Kidney epithelial cell (primary cell): ENCODE data around the gene CTSL. TPM values are rescaled to one million over a fixed set of nuclear protein-coding genes. Genes with fewer than 3 reads are reported as not detected.

Experiments used
- DNase-seq: peaks from one replicate; pipeline ENCODE4 v3.0.0-alpha.2; 2010; ENCODE audit warnings: low read depth
- H3K27me3 ChIP-seq: 2 replicates; pipeline ENCODE4 v1.6.0; 2011; ENCODE audit warnings: low read length; ENCODE audit not compliant: control insufficient read depth, insufficient read depth
- H3K36me3 ChIP-seq: 2 replicates; pipeline ENCODE4 v1.5.1; 2011; ENCODE audit warnings: low read length; ENCODE audit not compliant: control insufficient read depth, insufficient read depth
- H3K4me3 ChIP-seq: 2 replicates; pipeline ENCODE4 v1.5.1; 2011; ENCODE audit warnings: low read depth, mild to moderate bottlenecking, control low read depth, low read length
- CTCF ChIP-seq: IDR thresholded peaks from 2 replicates; pipeline ENCODE4 v1.5.1; 2011; ENCODE audit warnings: mild to moderate bottlenecking, moderate library complexity, low read length, control low read depth, inconsistent platforms; ENCODE audit not compliant: insufficient read depth, poor library complexity, severe bottlenecking
- total RNA-seq: library from RNA; depleted of rRNA; stranded (reverse); fragments of >200 nt; gene quantifications from 2 replicates; pipeline ENCODE4 v1.2.3, GENCODE V29; 2015

The CTSL gene
- total RNA-seq, 1 donor from 2014 or later, result 117 TPM

GRCh38 chr9:87685441-87685840 lies 40.5 kb upstream of the CTSL start:
- Histone ChIP-seq H3K27me3 (no peaks in the 10 kb centered on the region), H3K4me3 (no peak overlapping the region), H3K36me3 (peaks cover 1% of the 10 kb centered on the region)
- no peak for TF ChIP-seq CTCF
- no peak for DNase-seq

- no peak for TF ChIP-seq CTCF
- Histone ChIP-seq H3K27me3 (no peaks in the 10 kb centered on the region), H3K36me3 (peaks cover 1% of the 10 kb centered on the region), H3K4me3 (no peak overlapping the region)
- DNase-seq, result no peak
Observed at GRCh38 chr9:87685871-87686519, 39.9 kb upstream of the CTSL start.

- H3K36me3 ChIP-seq, result no peaks in the 10 kb centered on the region
- no peak overlapping the region for H3K4me3 ChIP-seq
- no peak for DNase-seq
- no peak for TF ChIP-seq CTCF
- H3K27me3 ChIP-seq, result no peaks in the 10 kb centered on the region
Observed at GRCh38 chr9:87686520-87687090, 39.3 kb upstream of the CTSL start.

GRCh38 chr9:87687207-87687606 lies 38.7 kb upstream of the CTSL start:
- H3K4me3 ChIP-seq, result no peak overlapping the region
- no peak for TF ChIP-seq CTCF

GRCh38 chr9:87694236-87694755 lies 31.6 kb upstream of the CTSL start:
- no peak overlapping the region for H3K4me3 ChIP-seq
- DNase-seq, result no peak
- TF ChIP-seq CTCF, result no peak
- H3K36me3 ChIP-seq, result peaks cover 3% of the 10 kb centered on the region
- no peaks in the 10 kb centered on the region for H3K27me3 ChIP-seq

More at GRCh38 chr9:87687207-87687606, 38.7 kb upstream of the CTSL start:
- no peak for DNase-seq
- H3K27me3 ChIP-seq, result no peaks in the 10 kb centered on the region
- no peaks in the 10 kb centered on the region for H3K36me3 ChIP-seq
